ENCODE data around the gene OLFM3.

The OLFM3 gene

DNA sequence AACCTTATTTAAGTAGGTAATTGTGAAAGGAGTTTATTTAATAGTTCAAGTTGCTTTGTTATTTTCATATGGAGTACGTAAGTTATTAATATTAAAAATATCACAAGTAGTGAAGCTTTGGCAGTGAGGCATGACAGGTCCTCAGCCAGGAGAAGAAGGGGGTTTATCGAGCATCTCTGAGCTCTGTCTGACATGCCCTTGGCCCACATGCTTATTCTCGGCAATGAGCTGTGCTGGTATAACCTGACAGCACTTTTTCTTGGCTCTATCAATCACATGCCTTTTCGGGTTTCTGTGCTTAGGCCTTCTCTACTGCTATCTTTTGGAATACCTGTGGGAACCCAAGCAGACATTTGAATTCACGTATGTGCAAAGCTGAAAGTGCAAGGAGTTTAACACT, 84.8 kb downstream of the OLFM3 start:
- no peak for DNase-seq (ENCODE audit: low read depth in 2 of 2)
- H3K4me3 ChIP-seq (replicated peaks in 1 of 2; ENCODE audit: low read depth in 2 of 2, low read length in 2 of 2) = no peak overlapping the region
- TF ChIP-seq, protein P1, sequence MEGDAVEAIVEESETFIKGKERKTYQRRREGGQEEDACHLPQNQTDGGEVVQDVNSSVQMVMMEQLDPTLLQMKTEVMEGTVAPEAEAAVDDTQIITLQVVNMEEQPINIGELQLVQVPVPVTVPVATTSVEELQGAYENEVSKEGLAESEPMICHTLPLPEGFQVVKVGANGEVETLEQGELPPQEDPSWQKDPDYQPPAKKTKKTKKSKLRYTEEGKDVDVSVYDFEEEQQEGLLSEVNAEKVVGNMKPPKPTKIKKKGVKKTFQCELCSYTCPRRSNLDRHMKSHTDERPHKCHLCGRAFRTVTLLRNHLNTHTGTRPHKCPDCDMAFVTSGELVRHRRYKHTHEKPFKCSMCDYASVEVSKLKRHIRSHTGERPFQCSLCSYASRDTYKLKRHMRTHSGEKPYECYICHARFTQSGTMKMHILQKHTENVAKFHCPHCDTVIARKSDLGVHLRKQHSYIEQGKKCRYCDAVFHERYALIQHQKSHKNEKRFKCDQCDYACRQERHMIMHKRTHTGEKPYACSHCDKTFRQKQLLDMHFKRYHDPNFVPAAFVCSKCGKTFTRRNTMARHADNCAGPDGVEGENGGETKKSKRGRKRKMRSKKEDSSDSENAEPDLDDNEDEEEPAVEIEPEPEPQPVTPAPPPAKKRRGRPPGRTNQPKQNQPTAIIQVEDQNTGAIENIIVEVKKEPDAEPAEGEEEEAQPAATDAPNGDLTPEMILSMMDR (IDR thresholded peaks at IDR 0.05; ENCODE audit: low read depth, low read length) = no peak

DNA sequence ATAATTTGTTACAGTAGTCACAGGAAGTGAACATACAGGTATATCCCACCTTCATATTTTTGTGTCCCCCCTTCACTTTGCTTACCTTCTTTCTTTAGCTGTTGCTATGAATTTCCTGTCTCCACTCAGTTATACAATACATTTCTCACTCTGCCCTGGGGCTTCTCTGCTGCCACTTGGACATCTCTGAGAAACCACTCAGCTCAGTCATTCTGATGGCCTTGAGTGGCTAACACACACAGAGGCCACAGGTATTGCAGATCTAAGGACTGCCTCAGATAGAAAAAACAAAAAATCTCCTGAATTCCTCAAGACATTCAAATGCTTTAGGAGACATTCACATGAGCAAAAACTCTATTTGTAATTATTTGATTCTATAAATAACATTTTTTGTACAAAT, 87.7 kb downstream of the OLFM3 start:
- TF ChIP-seq, protein P1 (IDR thresholded peaks at IDR 0.05; ENCODE audit: low read depth, low read length) = no peak
- H3K4me3 ChIP-seq (replicated peaks in 1 of 2; ENCODE audit: low read depth in 2 of 2, low read length in 2 of 2) = no peak overlapping the region

DNA sequence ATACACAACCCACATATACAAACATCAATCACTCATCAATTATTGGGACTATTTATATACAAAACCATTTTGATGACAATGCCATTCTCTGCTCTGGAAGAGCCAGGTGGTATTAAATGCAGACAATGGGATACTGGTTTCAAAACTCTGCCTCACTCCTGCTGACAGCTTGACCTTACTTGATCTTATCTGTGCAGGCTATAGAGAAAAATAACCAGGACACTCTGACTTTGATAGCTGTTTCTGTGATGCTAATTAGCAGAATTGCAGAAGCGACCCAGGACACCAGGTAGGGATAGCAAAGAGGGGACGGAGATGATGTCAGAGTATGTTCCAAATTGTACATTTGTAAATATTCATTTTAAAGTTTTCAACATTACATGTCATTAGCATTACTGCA, 89.5 kb downstream of the OLFM3 start:
- no peak overlapping the region for H3K4me3 ChIP-seq (replicated peaks in 1 of 2; ENCODE audit: low read depth in 2 of 2, low read length in 2 of 2)
- TF ChIP-seq, protein P1 (IDR thresholded peaks at IDR 0.05; ENCODE audit: low read depth, low read length) = no peak
- DNase-seq (ENCODE audit: low read depth in 2 of 2) = no peak

More for the DNA sequence above, 87.7 kb downstream of the OLFM3 start:
- DNase-seq (ENCODE audit: low read depth in 2 of 2) = no peak

DNA sequence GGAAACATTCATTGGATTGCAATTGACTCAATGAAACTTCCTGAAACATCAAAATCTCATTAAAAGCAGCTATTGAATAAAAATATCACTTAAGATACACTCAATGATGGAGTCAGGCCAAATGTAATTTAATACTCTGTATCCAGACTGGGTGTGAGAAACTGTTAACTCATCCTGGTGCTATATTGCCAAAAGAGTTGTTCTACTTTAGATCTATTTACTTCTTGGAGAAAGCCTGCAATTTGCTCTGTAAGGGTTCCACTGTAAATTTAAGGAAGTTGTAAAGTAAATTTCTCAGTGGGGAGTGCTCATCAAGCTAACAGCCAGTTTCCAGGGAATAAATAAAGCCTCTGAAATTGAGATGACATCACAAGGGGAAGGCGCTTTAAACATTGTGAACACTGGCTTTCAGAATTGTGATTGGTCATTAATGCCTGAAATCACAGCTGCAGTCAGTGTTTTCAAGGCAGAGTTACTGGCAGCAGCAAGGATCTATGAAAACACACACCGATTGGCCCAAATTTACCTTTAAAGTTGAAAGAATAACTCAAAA, 91.4 kb downstream of the OLFM3 start:
- TF ChIP-seq, protein P1 (IDR thresholded peaks at IDR 0.05; ENCODE audit: low read depth, low read length) = no peak
- no peak overlapping the region for H3K4me3 ChIP-seq (replicated peaks in 1 of 2; ENCODE audit: low read depth in 2 of 2, low read length in 2 of 2)
- DNase-seq (ENCODE audit: low read depth in 2 of 2) = no peak

DNA sequence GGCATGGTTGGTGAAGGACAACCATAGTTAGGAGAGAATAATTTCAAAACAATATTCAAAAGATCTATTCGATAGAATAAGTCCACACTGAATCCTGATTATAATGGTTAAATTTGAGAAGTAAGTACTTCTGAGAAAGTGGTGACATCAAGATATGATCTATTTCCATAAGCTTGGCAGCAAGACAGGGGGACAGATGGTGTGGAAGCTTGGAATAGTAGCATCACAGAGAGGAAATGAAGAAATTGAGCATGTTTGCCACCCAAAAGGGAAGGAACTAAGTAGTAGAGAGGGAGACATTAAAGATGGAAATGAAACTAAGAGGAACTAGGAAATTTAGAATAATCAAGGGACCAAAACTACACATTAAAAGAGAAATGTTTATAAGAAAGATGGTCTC, 94.5 kb downstream of the OLFM3 start:
- TF ChIP-seq, protein P1 (IDR thresholded peaks at IDR 0.05; ENCODE audit: low read depth, low read length) = no peak
- no peak for DNase-seq (ENCODE audit: low read depth in 2 of 2)
- H3K4me3 ChIP-seq (replicated peaks in 1 of 2; ENCODE audit: low read depth in 2 of 2, low read length in 2 of 2) = no peak overlapping the region

DNA sequence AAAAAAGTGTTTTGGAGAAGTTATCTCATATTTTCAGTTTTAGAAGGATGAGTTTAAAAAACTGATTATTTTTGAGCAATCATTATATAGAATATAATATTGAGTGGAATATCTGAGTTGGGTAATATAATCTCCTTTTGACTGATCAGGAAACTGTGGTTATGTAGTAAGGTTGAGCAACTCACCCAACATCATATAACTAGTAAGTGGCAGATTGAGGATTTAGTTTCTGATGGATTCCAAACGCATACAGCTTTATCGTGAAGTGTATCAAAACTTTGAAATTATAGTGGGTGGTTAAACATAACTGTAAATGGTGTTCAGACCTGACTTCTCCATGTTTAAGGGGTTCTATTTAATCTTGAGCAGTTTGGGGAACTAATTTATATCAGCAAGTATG, 98.6 kb downstream of the OLFM3 start:
- no peak for DNase-seq (ENCODE audit: low read depth in 2 of 2)
- TF ChIP-seq, protein P1 (IDR thresholded peaks at IDR 0.05; ENCODE audit: low read depth, low read length) = no peak
- H3K4me3 ChIP-seq (replicated peaks in 1 of 2; ENCODE audit: low read depth in 2 of 2, low read length in 2 of 2) = no peak overlapping the region

DNA sequence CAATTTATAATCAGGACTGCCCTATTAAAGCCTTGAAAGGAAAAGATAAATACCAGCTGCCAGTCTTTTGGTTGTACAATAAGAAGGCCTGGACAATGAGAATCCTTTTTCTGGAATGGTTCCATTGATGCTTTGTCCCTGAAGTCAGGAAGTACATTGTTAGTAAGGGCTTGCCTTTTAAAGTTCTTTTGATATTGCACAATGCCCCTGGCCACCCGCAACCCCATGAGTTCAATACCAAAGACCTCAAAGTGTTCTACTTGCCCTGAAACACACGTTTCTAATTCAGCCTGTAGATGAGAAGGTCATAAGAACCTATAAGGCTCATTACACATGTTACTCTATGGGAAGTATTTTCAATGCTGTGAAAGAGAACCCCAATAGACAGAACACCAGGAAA, 112.1 kb downstream of the OLFM3 start:
- TF ChIP-seq, protein P1 (IDR thresholded peaks at IDR 0.05; ENCODE audit: low read depth, low read length) = no peak

More for the DNA sequence above, 112.1 kb downstream of the OLFM3 start:
- peak in 1 of 2 donors; percentile 2 for DNase-seq (ENCODE audit: low read depth in 2 of 2)
- no peak overlapping the region for H3K4me3 ChIP-seq (replicated peaks in 1 of 2; ENCODE audit: low read depth in 2 of 2, low read length in 2 of 2)
